ENCODE data around the gene BMP5. TPM values are rescaled to one million over a fixed set of nuclear protein-coding genes. Genes with fewer than 3 reads are reported as not detected.
A peak's percentile ranks its signal among the peaks of the same experiment; 100 is the strongest.

BMP5 gene
- total RNA-seq, 1 donor from 2014 or later, result 2.2 TPM

DNA sequence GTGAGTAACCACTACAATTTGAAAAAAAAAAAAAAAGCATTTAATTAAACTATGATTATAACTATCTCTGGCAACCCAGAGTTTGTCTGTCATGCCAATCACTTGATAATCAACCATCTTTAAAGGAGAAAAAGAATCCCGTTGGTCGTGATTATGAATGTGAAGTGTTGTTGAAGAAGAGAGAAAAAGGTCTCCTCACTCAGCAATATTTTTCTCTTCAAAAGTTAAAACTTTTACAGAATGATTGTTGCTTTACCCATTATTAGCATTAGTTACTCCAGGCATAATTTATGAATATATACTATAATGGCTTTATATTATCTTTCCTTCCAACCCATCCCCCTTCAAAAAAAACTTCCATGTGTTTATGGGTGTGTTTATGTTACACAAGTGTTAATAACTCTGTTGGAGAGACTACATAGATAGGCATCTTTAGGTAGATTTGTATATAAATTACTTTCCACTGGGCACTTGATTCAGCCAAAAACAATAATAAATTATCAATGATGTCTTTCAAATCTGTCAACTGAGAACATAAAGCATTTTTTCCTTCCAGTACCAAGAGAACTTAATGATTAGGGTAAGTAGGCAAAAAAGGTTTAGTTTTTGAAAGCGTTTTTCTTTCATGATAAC, 5.1 kb downstream of the BMP5 start:
- Mint-ChIP-seq H3K4me3 (no peak overlapping the region), H3K4me1 (peaks cover 38% of the 10 kb centered on the region)

DNA sequence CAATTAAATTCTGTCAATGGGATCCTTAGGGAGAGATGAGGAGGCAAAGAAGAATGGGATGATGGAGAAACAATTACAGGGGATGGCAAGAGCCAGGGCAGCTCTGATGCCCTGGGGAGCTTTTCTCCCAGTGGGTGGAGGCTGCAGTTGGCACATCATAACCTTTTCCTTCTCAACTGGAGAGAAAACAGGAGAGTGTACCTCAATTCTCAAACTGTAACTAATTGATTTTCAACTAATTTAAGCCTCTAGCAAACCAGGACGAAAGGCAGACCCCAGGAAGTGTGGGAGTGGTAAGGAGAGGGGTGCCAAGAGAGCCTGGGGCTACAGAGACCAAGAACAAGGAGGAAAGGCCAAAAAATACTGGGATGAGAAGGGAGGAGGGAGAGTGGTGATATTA, 5.7 kb downstream of the BMP5 start:
- TF ChIP-seq, protein P1, sequence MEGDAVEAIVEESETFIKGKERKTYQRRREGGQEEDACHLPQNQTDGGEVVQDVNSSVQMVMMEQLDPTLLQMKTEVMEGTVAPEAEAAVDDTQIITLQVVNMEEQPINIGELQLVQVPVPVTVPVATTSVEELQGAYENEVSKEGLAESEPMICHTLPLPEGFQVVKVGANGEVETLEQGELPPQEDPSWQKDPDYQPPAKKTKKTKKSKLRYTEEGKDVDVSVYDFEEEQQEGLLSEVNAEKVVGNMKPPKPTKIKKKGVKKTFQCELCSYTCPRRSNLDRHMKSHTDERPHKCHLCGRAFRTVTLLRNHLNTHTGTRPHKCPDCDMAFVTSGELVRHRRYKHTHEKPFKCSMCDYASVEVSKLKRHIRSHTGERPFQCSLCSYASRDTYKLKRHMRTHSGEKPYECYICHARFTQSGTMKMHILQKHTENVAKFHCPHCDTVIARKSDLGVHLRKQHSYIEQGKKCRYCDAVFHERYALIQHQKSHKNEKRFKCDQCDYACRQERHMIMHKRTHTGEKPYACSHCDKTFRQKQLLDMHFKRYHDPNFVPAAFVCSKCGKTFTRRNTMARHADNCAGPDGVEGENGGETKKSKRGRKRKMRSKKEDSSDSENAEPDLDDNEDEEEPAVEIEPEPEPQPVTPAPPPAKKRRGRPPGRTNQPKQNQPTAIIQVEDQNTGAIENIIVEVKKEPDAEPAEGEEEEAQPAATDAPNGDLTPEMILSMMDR (conservative IDR thresholded peaks at IDR 0.05), result no peak
- H3K4me1 Mint-ChIP-seq, result peaks cover 31% of the 10 kb centered on the region
- H3K36me3 Mint-ChIP-seq (ENCODE audit: low read depth), result no peaks in the 10 kb centered on the region
- DNase-seq (ENCODE audit: low read depth, low spot score), result no peak
- peak overlapping the region; percentile 77 for H3K4me3 Mint-ChIP-seq
- H3K27me3 Mint-ChIP-seq (ENCODE audit: low read depth), result no peaks in the 10 kb centered on the region
- peaks cover 2% of the 10 kb centered on the region for H3K9me3 Mint-ChIP-seq
- peak overlapping the region; percentile 54 for H3K27ac Mint-ChIP-seq (ENCODE audit: unreplicated experiment)

More for the DNA sequence above, 5.1 kb downstream of the BMP5 start:
- H3K27ac Mint-ChIP-seq (ENCODE audit: unreplicated experiment), result no peak overlapping the region
- H3K36me3 Mint-ChIP-seq (ENCODE audit: low read depth), result no peaks in the 10 kb centered on the region
- peaks cover 2% of the 10 kb centered on the region for H3K9me3 Mint-ChIP-seq
- TF ChIP-seq, protein P1 (conservative IDR thresholded peaks at IDR 0.05), result no peak
- no peak for DNase-seq (ENCODE audit: low read depth, low spot score)
- no peaks in the 10 kb centered on the region for H3K27me3 Mint-ChIP-seq (ENCODE audit: low read depth)

DNA sequence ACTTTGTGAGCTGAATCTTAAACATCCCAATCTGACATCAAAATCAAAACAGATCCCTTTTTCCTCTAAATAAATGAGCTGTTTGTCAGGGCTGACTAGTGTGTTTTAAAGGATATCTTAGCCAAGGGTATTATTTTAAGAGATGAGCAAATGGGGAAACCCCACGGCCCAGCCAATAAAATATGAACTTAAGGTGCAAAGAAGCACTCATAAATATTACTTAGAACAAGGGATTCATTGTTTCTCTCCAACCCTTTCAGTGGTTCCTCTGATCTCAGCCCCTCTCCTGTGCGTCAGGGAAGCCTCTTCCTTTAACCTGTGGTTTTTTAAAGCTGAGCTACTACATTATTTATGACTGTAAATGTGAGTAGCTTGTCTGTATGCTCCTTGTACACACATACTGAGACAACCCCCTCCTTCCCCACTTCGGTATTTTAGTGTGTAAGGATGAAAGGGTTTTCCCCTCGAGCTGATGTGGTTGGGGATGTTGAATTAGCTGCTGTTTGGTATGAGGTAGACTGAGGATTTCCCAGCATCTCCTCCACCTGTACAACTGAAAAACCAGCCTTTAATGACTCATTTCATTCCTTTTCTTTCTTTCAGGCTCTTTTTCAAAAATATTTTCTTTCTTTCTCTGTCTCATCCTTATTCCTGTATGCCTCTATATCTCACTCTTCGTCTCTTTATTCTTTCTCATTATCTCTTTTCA, 6.5 kb downstream of the BMP5 start:
- Mint-ChIP-seq H3K36me3 (ENCODE audit: low read depth) (no peaks in the 10 kb centered on the region), H3K27ac (ENCODE audit: unreplicated experiment) (peak overlapping the region; percentile 6), H3K4me1 (peaks cover 28% of the 10 kb centered on the region), H3K4me3 (peak overlapping the region; percentile 10), H3K9me3 (peaks cover 2% of the 10 kb centered on the region), H3K27me3 (ENCODE audit: low read depth) (no peaks in the 10 kb centered on the region)
- TF ChIP-seq, protein P1 (conservative IDR thresholded peaks at IDR 0.05), result no peak
- DNase-seq (ENCODE audit: low read depth, low spot score), result no peak

- Mint-ChIP-seq H3K27ac (ENCODE audit: unreplicated experiment) (no peak overlapping the region), H3K4me3 (no peak overlapping the region)
Measured at GRCh38 chr6:55868176-55868575, 7.2 kb downstream of the BMP5 start.

GRCh38 chr6:55866128-55866527, 9.3 kb downstream of the BMP5 start:
- TF ChIP-seq, protein P1 (conservative IDR thresholded peaks at IDR 0.05), result no peak
- no peaks in the 10 kb centered on the region for H3K36me3 Mint-ChIP-seq (ENCODE audit: low read depth)
- no peak overlapping the region for H3K4me3 Mint-ChIP-seq
- no peak for DNase-seq (ENCODE audit: low read depth, low spot score)
- peaks cover 2% of the 10 kb centered on the region for H3K9me3 Mint-ChIP-seq
- peaks cover 24% of the 10 kb centered on the region for H3K4me1 Mint-ChIP-seq
- no peaks in the 10 kb centered on the region for H3K27me3 Mint-ChIP-seq (ENCODE audit: low read depth)
- no peak overlapping the region for H3K27ac Mint-ChIP-seq (ENCODE audit: unreplicated experiment)

More at GRCh38 chr6:55868176-55868575, 7.2 kb downstream of the BMP5 start:
- Mint-ChIP-seq H3K9me3 (peaks cover 2% of the 10 kb centered on the region), H3K27me3 (ENCODE audit: low read depth) (no peaks in the 10 kb centered on the region), H3K36me3 (ENCODE audit: low read depth) (no peaks in the 10 kb centered on the region), H3K4me1 (peaks cover 24% of the 10 kb centered on the region)
- no peak for DNase-seq (ENCODE audit: low read depth, low spot score)
- TF ChIP-seq, protein P1 (conservative IDR thresholded peaks at IDR 0.05), result no peak

All from neural crest cell (in vitro differentiated cells).